HL-60/S4 (cell line): ENCODE measurements around the gene GPR137.

Experiments used
- in situ Hi-C: fragments of 300-500 bp; cut with MboI; formaldehyde crosslinking; loops from 2 replicates; pipeline ENCODE4 v1.14.3; 2022; ENCODE audit warnings: low sequenced_read_pairs

GPR137 gene

DNA sequence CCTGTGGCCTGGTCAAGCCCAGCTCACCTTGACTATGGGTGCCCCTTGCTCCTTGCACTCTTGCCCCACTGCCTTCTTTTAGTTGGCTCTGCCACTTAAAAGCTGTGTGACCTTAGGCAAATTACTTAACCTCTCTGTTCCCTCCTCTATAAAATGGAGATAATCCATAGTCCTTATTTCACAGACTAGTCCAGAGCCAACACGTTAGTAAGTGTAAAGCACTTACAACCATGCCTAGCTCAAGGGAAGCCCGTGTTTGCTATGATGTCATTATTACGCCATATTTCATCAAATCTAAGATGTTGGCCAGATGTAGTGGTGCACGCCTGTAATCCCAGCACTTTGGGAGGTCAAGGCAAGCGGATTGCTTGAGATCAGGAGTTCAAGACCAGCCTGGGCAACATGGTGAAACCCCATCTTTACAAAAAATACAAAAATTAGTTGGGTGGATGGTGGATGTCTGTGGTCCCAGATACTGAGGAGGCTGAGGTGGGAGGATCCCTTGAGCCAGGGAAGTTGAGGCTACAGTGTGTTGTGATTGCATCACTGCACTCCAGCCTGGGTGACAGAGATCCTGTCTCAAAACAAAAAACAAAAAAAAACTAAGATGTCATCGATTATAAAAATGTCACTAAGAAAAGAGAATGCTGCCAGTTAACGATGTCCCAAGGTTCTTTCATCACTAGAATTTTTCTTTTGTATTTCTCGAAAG lies 52.0 kb downstream of the GPR137 start:
- in situ Hi-C loops = no loop called here

DNA sequence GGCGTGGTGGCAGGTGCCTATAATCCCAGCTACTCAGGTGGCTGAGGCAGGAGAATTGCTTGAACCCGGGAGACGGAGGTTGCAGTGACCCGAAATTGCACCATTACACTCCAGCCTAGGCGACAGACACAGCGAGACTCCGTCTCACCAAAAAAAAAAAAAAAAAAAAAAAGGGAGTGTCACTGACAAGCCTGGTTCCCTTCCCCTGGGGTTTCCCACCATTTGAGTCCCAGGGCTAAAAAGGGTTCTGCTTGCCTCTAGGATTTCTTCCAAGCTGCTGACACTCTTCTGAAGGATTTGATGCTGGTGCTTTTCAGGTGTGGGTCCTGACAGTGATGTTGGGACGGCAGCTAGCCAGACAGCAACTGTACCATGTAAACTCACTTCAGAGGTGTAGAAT lies 53.1 kb downstream of the GPR137 start:
- in situ Hi-C loops = no loop called here
